Measurements from ENCODE around the gene PRKACA.

PRKACA gene

DNA sequence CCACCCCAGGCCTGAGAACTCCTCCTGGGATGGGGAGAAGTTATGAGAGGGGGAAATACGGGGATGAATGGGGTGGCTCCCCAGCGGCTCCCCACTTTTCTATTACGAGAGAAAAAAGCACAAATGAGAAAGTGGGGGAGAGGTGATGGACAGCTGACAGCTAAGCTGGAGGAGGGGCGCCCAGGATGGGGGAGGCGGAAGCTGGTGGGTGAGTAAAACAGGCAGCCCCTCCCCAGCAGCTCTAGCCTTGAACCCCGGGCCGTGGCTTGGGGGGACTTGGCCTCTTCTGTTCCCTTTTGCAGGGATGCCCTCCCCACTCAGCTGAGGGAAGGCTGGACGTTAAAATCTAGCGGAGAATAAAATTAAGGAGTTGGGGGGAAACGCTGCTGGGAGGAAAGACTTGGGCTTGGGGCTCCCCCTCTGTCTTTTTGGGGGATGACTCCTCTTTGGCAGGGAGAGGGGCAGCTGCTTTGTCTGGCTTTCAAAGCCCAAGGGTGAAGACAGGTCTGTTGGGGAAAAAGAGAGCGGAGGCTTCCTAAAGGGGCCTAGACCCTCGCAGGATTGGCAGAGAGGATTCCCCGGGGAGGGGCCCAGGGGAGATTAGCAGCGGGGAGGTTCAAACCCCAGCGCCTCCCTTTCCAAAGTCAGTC, 25.6 kb downstream of the PRKACA start:
- CTCF ChIA-PET = interaction anchor here (0.9 to 1.4 kb wide), 6 partner anchors 10 to 211 kb away, joined by 3 to 6 read pairs (median 4); partner anchors contain the start of gene ASF1B
- POLR2A ChIA-PET = interaction anchor here (0.7 to 0.9 kb wide), 2 partner anchors 14 to 45 kb away, joined by 3 read pairs; no protein-coding TSS in a partner anchor
- peak; percentile 77 for DNase-seq (ENCODE audit: extremely low spot score)
- TF ChIP-seq, protein P1, sequence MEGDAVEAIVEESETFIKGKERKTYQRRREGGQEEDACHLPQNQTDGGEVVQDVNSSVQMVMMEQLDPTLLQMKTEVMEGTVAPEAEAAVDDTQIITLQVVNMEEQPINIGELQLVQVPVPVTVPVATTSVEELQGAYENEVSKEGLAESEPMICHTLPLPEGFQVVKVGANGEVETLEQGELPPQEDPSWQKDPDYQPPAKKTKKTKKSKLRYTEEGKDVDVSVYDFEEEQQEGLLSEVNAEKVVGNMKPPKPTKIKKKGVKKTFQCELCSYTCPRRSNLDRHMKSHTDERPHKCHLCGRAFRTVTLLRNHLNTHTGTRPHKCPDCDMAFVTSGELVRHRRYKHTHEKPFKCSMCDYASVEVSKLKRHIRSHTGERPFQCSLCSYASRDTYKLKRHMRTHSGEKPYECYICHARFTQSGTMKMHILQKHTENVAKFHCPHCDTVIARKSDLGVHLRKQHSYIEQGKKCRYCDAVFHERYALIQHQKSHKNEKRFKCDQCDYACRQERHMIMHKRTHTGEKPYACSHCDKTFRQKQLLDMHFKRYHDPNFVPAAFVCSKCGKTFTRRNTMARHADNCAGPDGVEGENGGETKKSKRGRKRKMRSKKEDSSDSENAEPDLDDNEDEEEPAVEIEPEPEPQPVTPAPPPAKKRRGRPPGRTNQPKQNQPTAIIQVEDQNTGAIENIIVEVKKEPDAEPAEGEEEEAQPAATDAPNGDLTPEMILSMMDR (IDR thresholded peaks at IDR 0.05; ENCODE audit: control extremely low read depth, extremely low read depth, low read depth, missing control alignments) = no peak

DNA sequence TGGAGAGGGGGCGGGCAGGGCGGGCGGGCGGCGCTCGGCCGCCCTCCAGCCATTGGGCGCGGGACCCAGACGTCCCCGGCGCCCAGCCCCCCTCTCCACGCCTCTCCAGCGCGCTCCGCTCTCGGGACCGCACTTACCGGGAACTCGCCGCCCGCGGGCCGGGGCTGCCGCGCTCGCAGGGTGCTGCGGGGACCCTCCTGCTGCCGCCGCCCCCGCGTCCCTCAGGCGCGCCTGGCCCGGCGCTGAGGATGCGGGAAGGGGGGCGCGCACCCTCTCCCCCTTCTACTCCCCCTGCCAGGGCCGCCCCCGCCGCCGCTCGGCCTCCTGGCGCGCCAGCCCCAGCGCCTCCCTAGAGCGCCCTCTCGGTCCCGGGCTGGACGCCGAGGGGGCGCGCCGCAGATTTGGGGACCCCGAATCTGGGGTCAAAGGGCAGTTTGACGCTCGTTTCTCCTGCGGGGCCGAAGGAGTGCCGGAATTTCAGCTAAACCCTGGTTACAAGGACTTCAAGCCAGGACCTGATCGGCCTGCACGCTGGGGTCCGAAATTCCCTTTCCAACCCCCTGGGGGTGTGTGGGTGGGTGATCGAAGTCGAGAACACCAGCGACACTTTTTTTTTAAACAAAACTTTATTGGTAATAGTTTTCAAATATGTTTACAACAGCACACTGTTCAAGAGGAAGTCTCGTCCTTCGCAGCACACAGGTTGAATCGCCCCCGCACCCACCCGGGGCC, 26.3 kb downstream of the PRKACA start:
- ChIA-PET CTCF (interaction anchor here (0.9 to 1.4 kb wide), 6 partner anchors 10 to 210 kb away, joined by 3 to 6 read pairs (median 4); partner anchors contain the start of gene ASF1B), POLR2A (interaction anchor here (0.7 to 0.9 kb wide), 2 partner anchors 15 to 46 kb away, joined by 3 read pairs; no protein-coding TSS in a partner anchor)
- TF ChIP-seq, protein P1 (IDR thresholded peaks at IDR 0.05; ENCODE audit: control extremely low read depth, extremely low read depth, low read depth, missing control alignments) = peak; percentile 48
- DNase-seq (ENCODE audit: extremely low spot score) = peak; percentile 92

DNA sequence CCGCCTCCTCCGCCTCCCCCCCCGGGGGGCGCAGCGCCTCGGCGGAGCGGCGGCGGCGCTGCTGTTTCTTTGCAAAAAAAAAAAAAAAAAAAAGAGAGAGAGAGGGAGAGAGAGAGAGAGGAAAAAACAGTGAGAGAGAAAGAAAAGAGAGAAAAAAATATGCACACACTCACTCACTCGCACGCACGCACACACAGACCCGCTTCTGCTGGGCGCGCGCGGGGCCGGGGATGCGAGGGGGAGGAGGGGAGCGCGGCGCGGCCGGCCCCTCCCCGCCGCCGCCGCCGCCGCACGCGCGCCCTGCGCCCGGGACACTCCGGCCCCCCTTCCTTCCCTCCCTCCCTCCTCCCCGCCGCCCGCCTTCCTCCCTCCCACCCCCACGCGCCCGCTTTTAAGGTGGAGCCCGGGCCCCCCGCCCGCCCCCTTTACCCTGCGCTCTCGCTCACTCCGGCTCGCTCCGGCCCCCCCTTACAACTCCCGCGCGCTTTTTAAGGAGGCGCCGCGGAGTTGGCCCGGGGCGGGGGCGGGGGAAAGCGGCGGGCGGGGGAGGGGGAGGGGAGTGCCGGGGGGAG, 27.0 kb downstream of the PRKACA start, which contains the start of gene SAMD1:
Gene SAMD1 (minus strand): TSS at position 243 of the 572 bp plus-strand sequence.
- TF ChIP-seq, protein P1 (IDR thresholded peaks at IDR 0.05; ENCODE audit: control extremely low read depth, extremely low read depth, low read depth, missing control alignments) = no peak
- peak; percentile 89 for DNase-seq (ENCODE audit: extremely low spot score)
- POLR2A ChIA-PET = no interaction called here
- CTCF ChIA-PET = no interaction called here

DNA sequence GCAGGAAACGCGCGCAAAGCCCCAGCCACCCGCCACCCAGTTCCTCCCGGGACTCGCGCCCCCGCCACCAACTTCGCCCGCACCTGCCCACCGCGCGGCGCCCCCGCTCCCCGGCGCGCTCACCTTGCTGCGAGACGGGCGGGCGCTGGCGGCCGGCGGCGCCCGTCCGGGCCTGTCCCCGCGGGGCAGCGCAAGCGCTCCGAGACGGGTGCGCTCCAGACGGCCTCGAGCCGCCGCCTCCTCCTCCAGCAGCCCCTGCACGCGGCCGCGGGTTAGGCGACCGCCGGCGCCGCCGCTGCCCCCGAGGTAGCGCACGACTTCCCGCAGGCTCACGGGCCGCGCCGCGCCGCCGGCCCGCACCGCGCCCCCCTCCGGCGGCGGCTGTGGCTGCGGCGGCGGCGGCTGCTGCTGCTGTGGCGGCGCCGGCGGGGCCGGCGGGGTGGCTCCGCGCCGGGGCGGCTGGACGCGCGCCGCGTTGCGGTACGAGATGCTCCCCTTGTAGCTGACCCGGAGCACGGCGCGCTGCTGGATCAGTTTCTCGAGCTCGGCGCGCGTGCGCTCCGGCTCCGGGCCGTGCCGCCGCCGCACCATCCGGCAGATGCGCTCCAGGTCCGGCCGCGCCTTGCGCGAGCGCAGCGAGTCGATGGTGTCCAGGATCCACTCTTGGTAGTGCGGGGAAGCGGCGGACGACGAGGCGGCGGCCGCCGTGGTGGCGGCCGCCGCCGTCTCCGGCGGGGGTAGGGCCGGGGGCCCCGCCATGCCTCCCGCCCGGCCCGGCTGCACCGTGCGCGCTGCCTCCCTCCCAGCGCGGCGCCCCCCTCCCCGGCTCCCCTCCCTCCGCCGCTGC, 27.7 kb downstream of the PRKACA start:
- CTCF ChIA-PET = interaction anchor here (1.5 to 2.6 kb wide), 2 partner anchors 17 to 24 kb away, joined by 3 to 12 read pairs; partner anchors contain the start of gene MISP3
- peak; percentile 45 for DNase-seq (ENCODE audit: extremely low spot score)
- TF ChIP-seq, protein P1 (IDR thresholded peaks at IDR 0.05; ENCODE audit: control extremely low read depth, extremely low read depth, low read depth, missing control alignments) = peak; percentile 33
- POLR2A ChIA-PET = no interaction called here

DNA sequence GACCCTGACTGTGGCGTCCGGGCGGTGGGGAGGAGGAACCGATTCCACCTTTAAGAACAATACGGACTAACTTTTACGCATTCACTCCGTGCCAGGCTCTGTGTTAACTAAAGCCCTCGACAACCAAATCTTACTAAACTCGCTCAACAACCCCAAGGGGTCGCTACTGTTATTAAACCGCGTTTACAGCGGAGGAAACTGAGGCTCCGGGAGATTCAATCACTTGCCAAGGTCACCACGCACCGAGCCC, 28.2 kb downstream of the PRKACA start:
- ChIA-PET CTCF (interaction anchor here (1.5 to 2.6 kb wide), 2 partner anchors 17 to 25 kb away, joined by 3 to 12 read pairs; partner anchors contain the start of gene MISP3), POLR2A (interaction anchor here (0.5 kb wide), 1 partner anchor 241 kb away, joined by 8 read pairs; no protein-coding TSS in a partner anchor)
- TF ChIP-seq, protein P1 (IDR thresholded peaks at IDR 0.05; ENCODE audit: control extremely low read depth, extremely low read depth, low read depth, missing control alignments) = peak; percentile 27
- no peak for DNase-seq (ENCODE audit: extremely low spot score)

Data from GM10248 (cell line).